Dermis blood vessel endothelial cell (primary cell): ENCODE results near the gene TPRX1. TPM values are rescaled to one million over a fixed set of nuclear protein-coding genes. Genes with fewer than 3 reads are reported as not detected.
"Not testable (repeated sequence)": the region's sequence is repeated elsewhere in the genome, so short reads cannot be mapped to it uniquely, and the experiment has no call there.

ENCODE experiments used
- DNase-seq: peaks from one replicate; pipeline ENCODE4 v3.0.0; 2010
- total RNA-seq: library from RNA; depleted of rRNA; stranded (reverse); fragments of >200 nt; gene quantifications from 2 replicates; pipeline ENCODE4 v1.2.3, GENCODE V29; 2014

The TPRX1 gene, protein sequence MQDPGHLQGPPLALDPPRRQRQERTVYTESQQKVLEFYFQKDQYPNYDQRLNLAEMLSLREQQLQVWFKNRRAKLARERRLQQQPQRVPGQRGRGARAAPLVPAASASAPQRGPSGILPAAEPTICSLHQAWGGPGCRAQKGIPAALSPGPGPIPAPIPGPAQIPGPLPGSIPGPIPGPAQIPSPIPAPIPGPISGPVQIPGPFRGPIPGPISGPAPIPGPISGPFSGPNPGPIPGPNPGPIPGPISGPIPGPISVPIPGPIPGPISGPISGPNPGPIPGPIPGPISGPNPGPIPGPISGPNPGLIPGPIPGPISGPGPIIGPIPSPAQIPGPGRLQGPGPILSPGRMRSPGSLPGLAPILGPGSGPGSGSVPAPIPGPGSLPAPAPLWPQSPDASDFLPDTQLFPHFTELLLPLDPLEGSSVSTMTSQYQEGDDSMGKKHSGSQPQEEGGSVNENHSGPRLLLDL
- total RNA-seq: not detected in 2 replicates

DNA sequence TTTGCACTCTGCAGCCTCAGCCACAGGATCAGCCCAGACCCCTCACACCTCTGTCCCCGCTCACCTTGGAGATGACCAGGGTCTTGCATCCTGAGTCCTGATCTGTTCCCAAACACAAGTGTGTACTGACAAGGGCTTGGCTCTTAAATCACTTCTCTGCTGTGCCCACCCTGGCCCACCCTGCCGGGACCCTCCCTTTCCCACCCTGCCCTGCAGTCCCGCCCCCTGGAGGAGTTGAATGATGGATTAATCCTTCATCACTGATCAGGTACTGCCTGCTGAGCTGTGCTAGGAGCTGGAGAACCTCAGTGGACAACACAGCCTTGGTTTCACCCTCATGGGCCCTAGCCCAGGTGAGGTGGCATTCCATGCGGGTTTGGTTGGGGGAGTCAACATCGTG is at the start of gene TPRX1:
Gene TPRX1, minus strand, starts transcription at position 101 of the 400 bp plus-strand sequence. Its CDS starts 12 bp downstream, at position 89.
- DNase-seq: not testable (repeated sequence)

DNA sequence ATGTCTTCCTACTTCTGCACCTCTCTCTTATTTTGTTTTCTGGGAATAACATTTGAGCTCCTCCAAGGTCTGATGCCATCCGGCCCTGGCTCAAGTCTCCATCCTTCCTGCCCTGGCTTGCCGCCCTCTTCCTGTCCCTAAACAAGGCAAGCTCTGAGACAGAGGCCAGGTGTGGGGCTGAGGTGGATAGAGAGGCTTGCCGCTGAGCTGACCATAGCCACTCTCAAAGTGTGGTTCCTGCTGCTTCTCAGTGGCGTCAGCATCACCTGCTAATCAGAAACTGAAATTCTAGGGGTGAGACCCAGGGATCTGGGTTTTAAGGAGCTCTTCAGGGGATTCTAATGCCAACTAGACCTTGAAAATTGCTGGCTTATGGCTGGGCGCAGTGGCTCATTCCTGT is 48.7 kb upstream of the TPRX1 start:
- DNase-seq: no peak

- DNase-seq: peak; percentile 27
Measured at GRCh38 chr19:47848823-47849473, 44.6 kb upstream of the TPRX1 start.

GRCh38 chr19:47848425-47848822 is 44.1 kb upstream of the TPRX1 start:
- DNase-seq: no peak

GRCh38 chr19:47842941-47843340 is 38.6 kb upstream of the TPRX1 start:
- DNase-seq: no peak

DNA sequence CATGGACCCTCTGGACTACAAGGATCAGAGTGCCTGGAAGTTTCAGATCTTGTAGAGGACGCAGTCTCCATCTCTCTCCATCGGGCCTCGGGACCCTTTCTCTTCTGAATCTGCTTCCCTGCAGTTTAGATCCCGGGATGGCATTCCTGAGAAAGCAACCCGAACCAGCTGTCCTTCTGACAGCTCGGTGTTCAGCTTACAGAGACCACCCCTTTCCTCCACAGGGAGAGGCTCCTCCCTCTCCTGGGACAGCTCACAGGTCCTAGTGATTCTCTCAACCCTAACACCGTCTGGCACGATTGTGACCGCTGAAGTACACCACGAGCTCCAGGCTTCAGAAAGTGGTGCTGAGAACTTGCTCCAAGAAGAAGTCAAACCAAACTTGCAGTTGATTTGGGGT is 35.6 kb upstream of the TPRX1 start:
- DNase-seq: no peak

- no peak for DNase-seq
Measured at GRCh38 chr19:47839411-47839810, 35.1 kb upstream of the TPRX1 start.

GRCh38 chr19:47836038-47836437 is 31.7 kb upstream of the TPRX1 start:
- no peak for DNase-seq

DNA sequence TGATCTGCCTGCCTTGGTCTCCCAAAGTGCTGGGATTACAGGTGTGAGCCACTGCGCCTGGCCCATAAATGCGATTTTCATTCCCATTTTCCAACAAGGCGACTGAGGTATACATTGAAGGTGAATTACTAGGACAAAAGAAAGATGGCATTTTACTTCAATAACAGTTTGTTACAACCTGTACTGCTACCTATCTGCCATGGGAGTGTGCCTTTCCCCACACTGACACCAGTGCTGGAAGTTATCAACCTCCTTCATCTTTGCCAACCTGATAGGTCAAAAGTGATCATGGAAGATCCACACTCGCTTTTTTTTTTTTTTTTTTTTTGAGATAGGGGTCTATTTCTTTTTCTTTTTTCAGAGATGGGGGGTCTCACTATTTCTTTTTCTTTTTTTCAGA is 28.4 kb upstream of the TPRX1 start:
- DNase-seq: no peak

DNA sequence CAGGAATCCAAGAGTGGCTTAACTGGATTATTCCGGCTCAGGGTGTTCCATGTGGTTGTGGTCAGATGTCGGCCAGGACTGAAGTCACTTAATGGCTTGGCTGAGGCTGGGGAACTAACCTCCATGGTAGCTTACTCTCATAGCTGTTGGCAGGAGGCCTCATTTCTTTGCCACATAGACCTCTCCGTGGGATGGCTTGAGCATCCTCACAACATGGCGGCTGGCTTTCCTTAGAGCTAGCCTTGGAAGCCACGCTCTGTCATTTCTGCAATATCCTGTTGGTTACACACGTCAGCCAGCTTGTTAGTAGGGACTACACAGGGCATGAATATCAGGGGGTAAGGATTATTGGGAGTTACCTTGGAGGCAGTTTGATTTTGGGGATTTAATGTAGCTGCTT is 22.4 kb upstream of the TPRX1 start:
- no peak for DNase-seq

GRCh38 chr19:47824396-47824795 is 20.0 kb upstream of the TPRX1 start:
- no peak for DNase-seq

GRCh38 chr19:47821460-47822020 is 17.2 kb upstream of the TPRX1 start, which contains the start of gene CRX:
Gene CRX (plus strand): TSS chr19:47821937. CDS start chr19:47834444, 12,507 bp downstream.
- no peak for DNase-seq

GRCh38 chr19:47820410-47820809 is 16.1 kb upstream of the TPRX1 start:
- no peak for DNase-seq

DNA sequence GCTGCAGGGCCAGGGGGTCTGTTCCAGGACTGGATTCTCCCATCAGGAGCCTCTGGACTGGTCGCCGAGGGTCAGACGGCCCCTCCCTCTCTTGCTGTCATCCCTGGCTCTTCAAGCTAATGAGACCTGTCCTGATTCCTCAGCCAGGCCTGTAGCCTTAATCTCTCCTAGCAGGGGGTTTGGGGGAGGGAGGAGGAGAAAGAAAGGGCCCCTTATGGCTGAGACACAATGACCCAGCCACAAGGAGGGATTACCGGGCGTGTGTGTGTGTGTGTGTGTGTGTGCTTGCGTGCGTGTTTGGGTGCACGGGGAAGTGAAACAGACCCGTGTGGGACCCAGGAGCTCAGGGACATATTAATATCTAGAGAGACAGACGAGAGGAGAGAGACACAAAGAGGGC is 15.5 kb upstream of the TPRX1 start:
- no peak for DNase-seq

GRCh38 chr19:47818221-47818620 is 13.9 kb upstream of the TPRX1 start:
- DNase-seq: not testable (repeated sequence)

- DNase-seq: not testable (repeated sequence)
Measured at GRCh38 chr19:47816270-47816669, 11.9 kb upstream of the TPRX1 start.

GRCh38 chr19:47813995-47814328 is 9.6 kb upstream of the TPRX1 start:
- no peak for DNase-seq

- DNase-seq: peak; percentile 69
Measured at GRCh38 chr19:47813304-47813994, 9.1 kb upstream of the TPRX1 start.

DNA sequence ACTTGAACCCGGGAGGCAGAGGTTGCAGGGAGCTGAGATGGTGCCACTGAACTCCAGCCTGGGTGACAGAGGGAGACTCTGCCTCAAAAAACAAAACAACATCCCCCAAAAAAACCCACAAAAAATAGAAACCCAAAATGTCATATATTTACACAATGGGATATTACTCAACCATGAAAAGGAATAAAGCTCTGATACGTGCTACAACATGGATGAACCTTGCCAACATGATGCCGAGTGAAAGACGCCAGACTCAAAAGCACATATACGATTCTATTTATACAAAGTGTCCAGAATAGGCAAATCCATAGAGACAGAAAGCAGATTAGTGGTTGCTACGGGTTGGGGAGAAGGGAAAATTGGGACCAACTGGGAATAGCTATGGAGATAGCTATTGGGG is 2.1 kb upstream of the TPRX1 start:
- DNase-seq: no peak

- DNase-seq: no peak
Measured at GRCh38 chr19:47805313-47805712, 962 bp upstream of the TPRX1 start.

GRCh38 chr19:47803671-47804070 is 680 bp downstream of the TPRX1 start:
- DNase-seq: not testable (repeated sequence)

DNA sequence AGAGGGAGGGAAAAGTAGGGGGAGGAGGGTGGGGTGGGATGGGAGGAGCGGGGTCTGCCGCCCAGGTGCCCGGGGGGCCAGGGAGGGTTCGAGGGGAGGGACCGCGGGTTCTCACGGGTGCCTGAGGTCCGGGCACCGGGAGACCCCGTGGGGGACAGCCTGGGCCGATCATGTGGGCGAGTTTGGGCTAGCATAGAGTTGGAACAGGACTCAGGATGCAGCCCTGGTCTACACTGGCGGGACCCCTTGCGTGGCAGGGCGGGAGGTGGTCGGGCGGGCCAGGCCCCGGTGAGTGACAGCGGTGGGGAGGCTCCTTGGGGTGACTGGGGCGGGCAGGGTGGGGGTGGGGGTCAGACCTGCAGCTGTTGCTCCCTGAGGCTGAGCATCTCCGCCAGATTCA is 1.2 kb downstream of the TPRX1 start:
- not testable (repeated sequence) for DNase-seq

GRCh38 chr19:47802521-47803043 is 1.8 kb downstream of the TPRX1 start:
- no peak for DNase-seq
